Astrocyte of the spinal cord (primary cell): ENCODE results near the gene ADK.

Experiments
- DNase-seq: peaks from one replicate; pipeline ENCODE4 v3.0.0; 2011; ENCODE audit warnings: low read depth, low spot score
- H3K4me3 ChIP-seq: 2 replicates; pipeline ENCODE4 v1.5.1; 2011; ENCODE audit warnings: low read depth, mild to moderate bottlenecking, low read length, moderate library complexity
- in situ Hi-C: cut with HindIII; loops from 2 replicates; pipeline ENCODE4 v1.10.0; 2017; ENCODE audit warnings: low sequenced_read_pairs
- TF ChIP-seq, protein P1 (sequence below): IDR thresholded peaks from 2 replicates; pipeline ENCODE4 v1.5.1; 2012; ENCODE audit warnings: low read depth, mild to moderate bottlenecking, low read length, inconsistent platforms

The ADK gene

DNA sequence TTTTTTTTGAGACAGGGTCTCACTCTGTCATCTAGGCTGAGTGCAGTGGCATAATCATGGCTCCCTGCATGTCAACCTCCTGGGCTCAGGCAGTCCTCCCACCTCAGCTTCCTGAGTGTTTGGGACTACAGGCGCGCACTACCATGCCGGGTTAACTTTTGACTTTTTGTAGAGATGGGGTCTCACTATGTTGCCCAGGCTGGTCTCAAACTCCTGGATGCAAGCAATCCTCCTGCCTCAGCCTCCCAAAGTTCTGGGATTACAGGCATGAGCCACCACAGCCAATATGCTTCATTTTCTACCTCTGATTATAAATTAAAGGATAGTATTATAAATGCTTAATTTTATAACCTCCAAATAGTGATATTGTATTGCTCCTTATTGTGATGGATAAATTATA is 121.3 kb downstream of the ADK start:
- in situ Hi-C loops, result no loop called here
- TF ChIP-seq, protein P1, sequence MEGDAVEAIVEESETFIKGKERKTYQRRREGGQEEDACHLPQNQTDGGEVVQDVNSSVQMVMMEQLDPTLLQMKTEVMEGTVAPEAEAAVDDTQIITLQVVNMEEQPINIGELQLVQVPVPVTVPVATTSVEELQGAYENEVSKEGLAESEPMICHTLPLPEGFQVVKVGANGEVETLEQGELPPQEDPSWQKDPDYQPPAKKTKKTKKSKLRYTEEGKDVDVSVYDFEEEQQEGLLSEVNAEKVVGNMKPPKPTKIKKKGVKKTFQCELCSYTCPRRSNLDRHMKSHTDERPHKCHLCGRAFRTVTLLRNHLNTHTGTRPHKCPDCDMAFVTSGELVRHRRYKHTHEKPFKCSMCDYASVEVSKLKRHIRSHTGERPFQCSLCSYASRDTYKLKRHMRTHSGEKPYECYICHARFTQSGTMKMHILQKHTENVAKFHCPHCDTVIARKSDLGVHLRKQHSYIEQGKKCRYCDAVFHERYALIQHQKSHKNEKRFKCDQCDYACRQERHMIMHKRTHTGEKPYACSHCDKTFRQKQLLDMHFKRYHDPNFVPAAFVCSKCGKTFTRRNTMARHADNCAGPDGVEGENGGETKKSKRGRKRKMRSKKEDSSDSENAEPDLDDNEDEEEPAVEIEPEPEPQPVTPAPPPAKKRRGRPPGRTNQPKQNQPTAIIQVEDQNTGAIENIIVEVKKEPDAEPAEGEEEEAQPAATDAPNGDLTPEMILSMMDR, result no peak
- DNase-seq, result no peak
- H3K4me3 ChIP-seq, result no peak overlapping the region

DNA sequence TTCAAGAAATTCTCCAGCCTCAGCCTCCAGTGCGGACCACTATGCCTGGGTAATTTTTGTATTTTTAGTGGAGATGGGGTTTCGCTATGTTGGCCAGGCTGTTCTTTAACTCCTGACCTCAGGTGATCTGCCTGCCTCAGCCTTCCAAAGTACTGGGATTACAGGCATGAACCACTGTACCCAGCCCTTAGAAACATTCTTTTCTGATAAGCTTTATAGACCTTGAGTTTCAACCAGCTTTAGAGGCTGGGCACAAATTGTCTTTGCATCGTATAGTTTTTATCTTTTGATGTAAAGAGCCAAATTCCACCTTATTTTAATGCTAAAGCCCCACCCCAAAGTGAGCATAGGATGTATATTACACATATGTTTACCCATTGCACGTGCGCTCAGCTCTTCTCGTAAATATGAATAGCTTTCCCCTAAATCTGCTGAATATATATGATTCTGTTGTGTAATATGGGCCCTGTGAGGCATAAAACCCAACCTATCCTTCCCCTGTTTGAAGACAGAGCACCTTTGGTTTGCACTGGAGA is 124.8 kb downstream of the ADK start:
- DNase-seq, result no peak
- in situ Hi-C loops, result no loop called here
- TF ChIP-seq, protein P1, result no peak
- H3K4me3 ChIP-seq, result no peak overlapping the region

DNA sequence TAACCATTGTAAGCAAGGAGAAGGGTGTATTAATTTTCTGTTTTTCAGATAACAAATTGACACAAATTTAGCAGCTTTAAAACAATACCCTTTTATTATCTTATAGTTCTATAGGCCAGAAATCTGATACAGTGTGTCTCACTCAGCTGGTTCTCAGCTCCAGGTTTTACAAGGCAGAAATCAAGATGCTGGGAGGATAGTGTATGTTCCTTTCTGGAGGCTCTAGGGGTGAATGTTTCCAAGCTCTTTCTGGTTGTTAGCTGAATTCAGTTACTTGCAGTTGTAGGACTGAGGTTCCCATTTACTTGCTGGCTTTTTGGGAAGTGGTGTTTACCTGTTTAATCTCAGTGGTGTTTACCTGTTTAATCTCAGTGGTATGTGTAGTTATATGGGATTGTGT is 125.4 kb downstream of the ADK start:
- no peak for DNase-seq
- TF ChIP-seq, protein P1, result no peak
- H3K4me3 ChIP-seq, result no peak overlapping the region
- in situ Hi-C loops, result no loop called here

DNA sequence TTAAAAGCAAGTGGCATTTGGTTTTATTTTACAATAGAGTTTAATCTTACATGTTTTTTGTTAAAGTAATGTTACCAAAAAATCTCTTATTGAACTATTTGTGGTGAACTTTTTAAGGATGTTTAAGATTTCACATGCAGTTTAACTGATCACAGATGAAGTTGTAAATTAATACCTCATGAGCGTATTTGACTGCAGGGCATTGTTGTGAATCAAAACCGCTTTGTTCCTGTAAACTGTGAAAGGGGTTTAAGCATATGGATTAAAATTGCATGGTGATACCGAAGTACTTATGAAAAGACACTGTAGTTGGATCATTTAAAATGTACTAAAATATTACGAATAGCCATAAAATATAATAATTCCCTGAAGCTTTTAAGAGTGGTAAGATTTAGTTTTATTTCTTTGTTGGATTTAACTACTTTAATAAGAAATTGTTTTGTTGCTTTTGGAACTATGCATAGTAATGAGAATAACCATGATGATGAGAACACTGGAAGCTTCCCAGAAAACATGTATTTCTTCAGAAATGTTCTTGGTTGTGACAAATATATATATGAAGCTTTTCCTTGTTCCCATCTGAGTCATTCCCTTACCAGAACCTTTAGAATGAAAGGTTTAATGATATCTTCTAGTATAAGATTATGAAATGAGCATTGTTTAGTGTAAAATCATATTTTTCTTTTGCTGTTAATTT is 131.3 kb downstream of the ADK start:
- TF ChIP-seq, protein P1, result no peak
- peak; percentile 54 for DNase-seq
- in situ Hi-C loops, result no loop called here
- H3K4me3 ChIP-seq, result no peak overlapping the region

DNA sequence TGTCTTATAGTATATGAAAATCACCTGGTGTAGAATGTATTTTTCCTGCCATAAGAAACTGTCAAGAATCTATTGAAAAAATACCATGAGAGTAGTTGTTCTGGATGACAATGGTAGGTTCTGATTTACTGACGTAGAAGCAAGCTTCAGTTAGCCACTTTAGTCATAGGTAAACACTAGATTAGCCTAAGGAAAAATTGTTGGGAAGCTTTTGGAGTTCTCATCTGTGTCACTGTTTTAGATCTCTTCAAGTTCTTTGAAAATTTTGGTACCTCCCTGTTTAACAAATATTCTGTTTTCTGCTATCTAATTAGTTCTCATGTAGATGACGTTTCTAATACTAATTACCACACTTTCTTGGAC is 131.8 kb downstream of the ADK start:
- TF ChIP-seq, protein P1, result no peak
- no peak overlapping the region for H3K4me3 ChIP-seq
- no peak for DNase-seq
- in situ Hi-C loops, result no loop called here

DNA sequence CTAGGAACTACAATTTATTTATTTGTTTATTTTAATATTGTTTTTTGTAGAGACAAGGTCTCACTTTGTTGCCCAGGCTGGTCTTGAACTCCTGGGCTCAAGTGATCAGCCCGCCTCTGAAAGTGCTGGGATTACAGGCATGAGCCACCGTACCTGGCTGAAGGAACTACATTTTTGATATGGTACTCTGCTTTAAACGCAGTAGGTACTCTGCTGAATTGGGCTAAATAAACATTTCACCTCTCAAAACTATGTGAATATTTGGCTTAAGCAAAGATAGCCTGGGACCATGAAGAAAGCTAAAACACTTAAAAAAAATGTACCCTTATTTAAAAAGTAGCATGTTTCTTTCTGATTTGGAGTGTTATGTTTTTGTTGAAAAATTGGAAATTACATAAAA is 138.2 kb downstream of the ADK start:
- H3K4me3 ChIP-seq, result no peak overlapping the region
- in situ Hi-C loops, result no loop called here
- TF ChIP-seq, protein P1, result no peak
- no peak for DNase-seq
